H1 (cell line): ENCODE data around the gene ANKDD1A. TPM values are rescaled to one million over a fixed set of nuclear protein-coding genes. Genes with fewer than 3 reads are reported as not detected.

Source experiments
- BACH1 ChIP-seq: IDR thresholded peaks from 2 replicates; pipeline ENCODE4 v1.6.1; 2012; ENCODE audit warnings: low read length, improper control_type of control experiment
- CHD1 ChIP-seq: IDR thresholded peaks from 2 replicates; pipeline ENCODE4 v1.6.1; 2012; ENCODE audit warnings: low read depth, low read length, improper control_type of control experiment
- CHD7 ChIP-seq: fragments of 300-600 bp; sonication (generic); IDR thresholded peaks from 2 replicates; pipeline ENCODE4 v1.7.1; 2012; ENCODE audit warnings: low read length, moderate library complexity, mild to moderate bottlenecking, inconsistent platforms; ENCODE audit not compliant: insufficient replicate concordance
- MAFK ChIP-seq: IDR thresholded peaks from 2 replicates; pipeline ENCODE4 v1.6.1; 2012; ENCODE audit warnings: low read depth, mild to moderate bottlenecking, improper control_type of control experiment, low read length
- NRF1 ChIP-seq: IDR thresholded peaks from 2 replicates; pipeline ENCODE4 v1.6.1; 2011; ENCODE audit warnings: mild to moderate bottlenecking, low read depth, low read length, improper control_type of control experiment
- POLR2AphosphoS5 ChIP-seq: IDR thresholded peaks from 2 replicates; pipeline ENCODE4 v1.6.1; 2011; ENCODE audit warnings: low read depth, low read length
- RFX5 ChIP-seq: IDR thresholded peaks from 2 replicates; pipeline ENCODE4 v1.6.1; 2011; ENCODE audit warnings: low read depth, low read length, improper control_type of control experiment, borderline replicate concordance
- RXRA ChIP-seq: IDR thresholded peaks from 2 replicates; pipeline ENCODE4 v1.6.1; 2011; ENCODE audit warnings: low read depth, mild to moderate bottlenecking, low read length, moderate library complexity; ENCODE audit not compliant: insufficient read depth
- SRF ChIP-seq: IDR thresholded peaks from 2 replicates; pipeline ENCODE4 v1.6.1; 2011; ENCODE audit warnings: mild to moderate bottlenecking, low read depth, low read length, moderate library complexity
- TAF1 ChIP-seq: IDR thresholded peaks from 2 replicates; pipeline ENCODE4 v1.6.1; 2011; ENCODE audit warnings: mild to moderate bottlenecking, low read depth, low read length
- TAF7 ChIP-seq: optimal IDR thresholded peaks from 2 replicates; pipeline ENCODE3; 2011; ENCODE audit warnings: low read depth, mild to moderate bottlenecking, inconsistent platforms, low read length, moderate library complexity, borderline replicate concordance
- polyA plus RNA-seq, 7 experiments: library from polyadenylated mRNA; depleted of rRNA in 3 of 7; stranded (reverse) in 5 of 7; unstranded in 2 of 7; fragments of >200 nt in 5 of 7; fragments of 200-250 nt in 2 of 7; gene quantifications; 1 replicate in 5 of 7; 2 replicates in 1 of 7; 4 replicates in 1 of 7; pipeline versions ENCODE4 v1.2.1 to v1.2.3, GENCODE V29; 2011 to 2013; ENCODE audit warnings: missing spikeins in 2 of 7, mixed read lengths in 2 of 7
- total RNA-seq: library from RNA; stranded (reverse); fragmentation: NEBNext Ultra II Directional; extraction: Animal tissue kit (Norgen Biotek cat#: 25700); gene quantifications from 2 replicates; pipeline ENCODE4 v1.2.1, GENCODE V29; 2021

The ANKDD1A gene
- total and polyA plus RNA-seq, 2 of the 8 experiments (the other 6 are each of a cell fraction or from before 2014, with no cell fraction given): 4.1 to 5.0 TPM

GRCh38 chr15:64911311-64912186 lies at the start of gene ANKDD1A (continued):
- TF ChIP-seq CHD7 (no peak), NRF1 (0 out of 2 replicates have a peak, but pooled peaks have one; percentile 2), TAF1 (no peak), RXRA (no peak), RFX5 (no peak), TAF7 (no peak), BACH1 (no peak), SRF (no peak), MAFK (no peak), CHD1 (no peak), POLR2AphosphoS5 (no peak)
